ENCODE results near the gene SPDYE6. TPM values are rescaled to one million over a fixed set of nuclear protein-coding genes. Genes with fewer than 3 reads are reported as not detected.

Gene SPDYE6
- total and polyA plus RNA-seq, 2 experiments from 2014 or later: not detected

DNA sequence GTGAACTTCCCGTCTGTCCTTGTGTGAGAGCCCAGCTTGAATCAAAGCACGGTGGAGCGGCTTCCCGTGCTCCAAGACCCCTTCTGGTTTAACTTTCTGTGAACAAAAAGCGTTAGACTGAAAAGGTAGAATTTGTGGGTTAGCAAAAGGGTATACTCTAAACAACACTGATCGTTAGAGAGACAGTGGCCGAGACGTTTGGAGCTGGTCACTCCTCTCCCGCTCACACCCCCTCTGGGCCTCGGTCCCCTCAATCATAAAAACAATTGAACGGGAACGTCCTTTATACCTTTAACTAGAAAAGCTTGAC, 40.4 kb upstream of the SPDYE6 start:
- Mint-ChIP-seq H3K4me3 (peak overlapping the region; percentile 88), H3K36me3 (ENCODE audit: low read depth) (peaks cover 49% of the 10 kb centered on the region), H3K27me3 (ENCODE audit: insufficient read depth, low read depth, poor library complexity) (peaks cover 21% of the 10 kb centered on the region), H3K4me1 (peaks cover 12% of the 10 kb centered on the region), H3K9me3 (no peaks in the 10 kb centered on the region), H3K27ac (peak overlapping the region; percentile 97)
- Histone ChIP-seq H3K9me2 (ENCODE audit: insufficient read depth) (no peaks in the 10 kb centered on the region), H2AFZ (0 out of 2 replicates have a peak overlapping the region, but pooled peaks have one; percentile 64), H3F3A (replicated peaks; ENCODE audit: low read depth) (peaks cover 23% of the 10 kb centered on the region), H4K20me1 (replicated peaks; ENCODE audit: insufficient read depth) (no peaks in the 10 kb centered on the region; the same call in none of the 2 replicates), H3K4me3 (peak overlapping the region; percentile 98), H3K4me2 (peak overlapping the region; percentile 98), H3K27me3 (ENCODE audit: insufficient read depth) (no peaks in the 10 kb centered on the region), H3K79me2 (replicated peaks; ENCODE audit: insufficient read depth) (peaks cover 23% of the 10 kb centered on the region), H3K4me1 (ENCODE audit: insufficient read depth) (no peaks in the 10 kb centered on the region; the same call in none of the 2 replicates), H3K27ac (ENCODE audit: low read depth) (peak overlapping the region; percentile 99), H3K36me3 (ENCODE audit: insufficient read depth) (peaks cover 14% of the 10 kb centered on the region; the same call in 1 of the 2 replicates)
- ATAC-seq (no peak), DNase-seq (ENCODE audit: low spot score) (no peak)
- TF ChIP-seq, protein P1, sequence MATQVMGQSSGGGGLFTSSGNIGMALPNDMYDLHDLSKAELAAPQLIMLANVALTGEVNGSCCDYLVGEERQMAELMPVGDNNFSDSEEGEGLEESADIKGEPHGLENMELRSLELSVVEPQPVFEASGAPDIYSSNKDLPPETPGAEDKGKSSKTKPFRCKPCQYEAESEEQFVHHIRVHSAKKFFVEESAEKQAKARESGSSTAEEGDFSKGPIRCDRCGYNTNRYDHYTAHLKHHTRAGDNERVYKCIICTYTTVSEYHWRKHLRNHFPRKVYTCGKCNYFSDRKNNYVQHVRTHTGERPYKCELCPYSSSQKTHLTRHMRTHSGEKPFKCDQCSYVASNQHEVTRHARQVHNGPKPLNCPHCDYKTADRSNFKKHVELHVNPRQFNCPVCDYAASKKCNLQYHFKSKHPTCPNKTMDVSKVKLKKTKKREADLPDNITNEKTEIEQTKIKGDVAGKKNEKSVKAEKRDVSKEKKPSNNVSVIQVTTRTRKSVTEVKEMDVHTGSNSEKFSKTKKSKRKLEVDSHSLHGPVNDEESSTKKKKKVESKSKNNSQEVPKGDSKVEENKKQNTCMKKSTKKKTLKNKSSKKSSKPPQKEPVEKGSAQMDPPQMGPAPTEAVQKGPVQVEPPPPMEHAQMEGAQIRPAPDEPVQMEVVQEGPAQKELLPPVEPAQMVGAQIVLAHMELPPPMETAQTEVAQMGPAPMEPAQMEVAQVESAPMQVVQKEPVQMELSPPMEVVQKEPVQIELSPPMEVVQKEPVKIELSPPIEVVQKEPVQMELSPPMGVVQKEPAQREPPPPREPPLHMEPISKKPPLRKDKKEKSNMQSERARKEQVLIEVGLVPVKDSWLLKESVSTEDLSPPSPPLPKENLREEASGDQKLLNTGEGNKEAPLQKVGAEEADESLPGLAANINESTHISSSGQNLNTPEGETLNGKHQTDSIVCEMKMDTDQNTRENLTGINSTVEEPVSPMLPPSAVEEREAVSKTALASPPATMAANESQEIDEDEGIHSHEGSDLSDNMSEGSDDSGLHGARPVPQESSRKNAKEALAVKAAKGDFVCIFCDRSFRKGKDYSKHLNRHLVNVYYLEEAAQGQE (IDR thresholded peaks at IDR 0.05; ENCODE audit: unreplicated experiment): no peak
- TF ChIP-seq POLR2AphosphoS5 (IDR thresholded peaks at IDR 0.05; ENCODE audit: low read depth): no peak
- TF ChIP-seq, protein P2, sequence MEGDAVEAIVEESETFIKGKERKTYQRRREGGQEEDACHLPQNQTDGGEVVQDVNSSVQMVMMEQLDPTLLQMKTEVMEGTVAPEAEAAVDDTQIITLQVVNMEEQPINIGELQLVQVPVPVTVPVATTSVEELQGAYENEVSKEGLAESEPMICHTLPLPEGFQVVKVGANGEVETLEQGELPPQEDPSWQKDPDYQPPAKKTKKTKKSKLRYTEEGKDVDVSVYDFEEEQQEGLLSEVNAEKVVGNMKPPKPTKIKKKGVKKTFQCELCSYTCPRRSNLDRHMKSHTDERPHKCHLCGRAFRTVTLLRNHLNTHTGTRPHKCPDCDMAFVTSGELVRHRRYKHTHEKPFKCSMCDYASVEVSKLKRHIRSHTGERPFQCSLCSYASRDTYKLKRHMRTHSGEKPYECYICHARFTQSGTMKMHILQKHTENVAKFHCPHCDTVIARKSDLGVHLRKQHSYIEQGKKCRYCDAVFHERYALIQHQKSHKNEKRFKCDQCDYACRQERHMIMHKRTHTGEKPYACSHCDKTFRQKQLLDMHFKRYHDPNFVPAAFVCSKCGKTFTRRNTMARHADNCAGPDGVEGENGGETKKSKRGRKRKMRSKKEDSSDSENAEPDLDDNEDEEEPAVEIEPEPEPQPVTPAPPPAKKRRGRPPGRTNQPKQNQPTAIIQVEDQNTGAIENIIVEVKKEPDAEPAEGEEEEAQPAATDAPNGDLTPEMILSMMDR (conservative IDR thresholded peaks at IDR 0.05; ENCODE audit: low read depth in 2 of 2): no peak
- TF ChIP-seq, protein P3, sequence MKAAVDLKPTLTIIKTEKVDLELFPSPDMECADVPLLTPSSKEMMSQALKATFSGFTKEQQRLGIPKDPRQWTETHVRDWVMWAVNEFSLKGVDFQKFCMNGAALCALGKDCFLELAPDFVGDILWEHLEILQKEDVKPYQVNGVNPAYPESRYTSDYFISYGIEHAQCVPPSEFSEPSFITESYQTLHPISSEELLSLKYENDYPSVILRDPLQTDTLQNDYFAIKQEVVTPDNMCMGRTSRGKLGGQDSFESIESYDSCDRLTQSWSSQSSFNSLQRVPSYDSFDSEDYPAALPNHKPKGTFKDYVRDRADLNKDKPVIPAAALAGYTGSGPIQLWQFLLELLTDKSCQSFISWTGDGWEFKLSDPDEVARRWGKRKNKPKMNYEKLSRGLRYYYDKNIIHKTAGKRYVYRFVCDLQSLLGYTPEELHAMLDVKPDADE (IDR thresholded peaks at IDR 0.05): no peak
- TF ChIP-seq NANOG (IDR thresholded peaks at IDR 0.05; ENCODE audit: borderline replicate concordance): no peak
- no peak for TF ChIP-seq CREB1 (CRISPR knock-in tag; IDR thresholded peaks at IDR 0.05; ENCODE audit: low read depth)
- no peak for TF ChIP-seq ZNF331 (CRISPR knock-in tag; IDR thresholded peaks at IDR 0.05; ENCODE audit: low read depth)
- TF ChIP-seq, protein P4, sequence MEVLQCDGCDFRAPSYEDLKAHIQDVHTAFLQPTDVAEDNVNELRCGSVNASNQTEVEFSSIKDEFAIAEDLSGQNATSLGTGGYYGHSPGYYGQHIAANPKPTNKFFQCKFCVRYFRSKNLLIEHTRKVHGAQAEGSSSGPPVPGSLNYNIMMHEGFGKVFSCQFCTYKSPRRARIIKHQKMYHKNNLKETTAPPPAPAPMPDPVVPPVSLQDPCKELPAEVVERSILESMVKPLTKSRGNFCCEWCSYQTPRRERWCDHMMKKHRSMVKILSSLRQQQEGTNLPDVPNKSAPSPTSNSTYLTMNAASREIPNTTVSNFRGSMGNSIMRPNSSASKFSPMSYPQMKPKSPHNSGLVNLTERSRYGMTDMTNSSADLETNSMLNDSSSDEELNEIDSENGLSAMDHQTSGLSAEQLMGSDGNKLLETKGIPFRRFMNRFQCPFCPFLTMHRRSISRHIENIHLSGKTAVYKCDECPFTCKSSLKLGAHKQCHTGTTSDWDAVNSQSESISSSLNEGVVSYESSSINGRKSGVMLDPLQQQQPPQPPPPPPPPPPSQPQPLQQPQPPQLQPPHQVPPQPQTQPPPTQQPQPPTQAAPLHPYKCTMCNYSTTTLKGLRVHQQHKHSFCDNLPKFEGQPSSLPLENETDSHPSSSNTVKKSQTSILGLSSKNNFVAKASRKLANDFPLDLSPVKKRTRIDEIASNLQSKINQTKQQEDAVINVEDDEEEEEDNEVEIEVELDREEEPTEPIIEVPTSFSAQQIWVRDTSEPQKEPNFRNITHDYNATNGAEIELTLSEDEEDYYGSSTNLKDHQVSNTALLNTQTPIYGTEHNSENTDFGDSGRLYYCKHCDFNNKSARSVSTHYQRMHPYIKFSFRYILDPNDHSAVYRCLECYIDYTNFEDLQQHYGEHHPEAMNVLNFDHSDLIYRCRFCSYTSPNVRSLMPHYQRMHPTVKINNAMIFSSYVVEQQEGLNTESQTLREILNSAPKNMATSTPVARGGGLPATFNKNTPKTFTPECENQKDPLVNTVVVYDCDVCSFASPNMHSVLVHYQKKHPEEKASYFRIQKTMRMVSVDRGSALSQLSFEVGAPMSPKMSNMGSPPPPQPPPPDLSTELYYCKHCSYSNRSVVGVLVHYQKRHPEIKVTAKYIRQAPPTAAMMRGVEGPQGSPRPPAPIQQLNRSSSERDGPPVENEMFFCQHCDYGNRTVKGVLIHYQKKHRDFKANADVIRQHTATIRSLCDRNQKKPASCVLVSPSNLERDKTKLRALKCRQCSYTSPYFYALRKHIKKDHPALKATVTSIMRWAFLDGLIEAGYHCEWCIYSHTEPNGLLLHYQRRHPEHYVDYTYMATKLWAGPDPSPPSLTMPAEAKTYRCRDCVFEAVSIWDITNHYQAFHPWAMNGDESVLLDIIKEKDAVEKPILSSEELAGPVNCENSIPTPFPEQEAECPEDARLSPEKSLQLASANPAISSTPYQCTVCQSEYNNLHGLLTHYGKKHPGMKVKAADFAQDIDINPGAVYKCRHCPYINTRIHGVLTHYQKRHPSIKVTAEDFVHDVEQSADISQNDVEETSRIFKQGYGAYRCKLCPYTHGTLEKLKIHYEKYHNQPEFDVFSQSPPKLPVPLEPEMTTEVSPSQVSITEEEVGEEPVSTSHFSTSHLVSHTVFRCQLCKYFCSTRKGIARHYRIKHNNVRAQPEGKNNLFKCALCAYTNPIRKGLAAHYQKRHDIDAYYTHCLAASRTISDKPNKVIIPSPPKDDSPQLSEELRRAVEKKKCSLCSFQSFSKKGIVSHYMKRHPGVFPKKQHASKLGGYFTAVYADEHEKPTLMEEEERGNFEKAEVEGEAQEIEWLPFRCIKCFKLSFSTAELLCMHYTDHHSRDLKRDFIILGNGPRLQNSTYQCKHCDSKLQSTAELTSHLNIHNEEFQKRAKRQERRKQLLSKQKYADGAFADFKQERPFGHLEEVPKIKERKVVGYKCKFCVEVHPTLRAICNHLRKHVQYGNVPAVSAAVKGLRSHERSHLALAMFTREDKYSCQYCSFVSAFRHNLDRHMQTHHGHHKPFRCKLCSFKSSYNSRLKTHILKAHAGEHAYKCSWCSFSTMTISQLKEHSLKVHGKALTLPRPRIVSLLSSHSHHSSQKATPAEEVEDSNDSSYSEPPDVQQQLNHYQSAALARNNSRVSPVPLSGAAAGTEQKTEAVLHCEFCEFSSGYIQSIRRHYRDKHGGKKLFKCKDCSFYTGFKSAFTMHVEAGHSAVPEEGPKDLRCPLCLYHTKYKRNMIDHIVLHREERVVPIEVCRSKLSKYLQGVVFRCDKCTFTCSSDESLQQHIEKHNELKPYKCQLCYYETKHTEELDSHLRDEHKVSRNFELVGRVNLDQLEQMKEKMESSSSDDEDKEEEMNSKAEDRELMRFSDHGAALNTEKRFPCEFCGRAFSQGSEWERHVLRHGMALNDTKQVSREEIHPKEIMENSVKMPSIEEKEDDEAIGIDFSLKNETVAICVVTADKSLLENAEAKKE (CRISPR knock-in tag; IDR thresholded peaks at IDR 0.05): no peak
- no peak for TF ChIP-seq EZH2 (IDR thresholded peaks at IDR 0.05; ENCODE audit: low read depth, unreplicated experiment)
- TF ChIP-seq STAT1 (IDR thresholded peaks at IDR 0.05; ENCODE audit: unreplicated experiment): no peak
- no peak for TF ChIP-seq EZH2phosphoT487 (IDR thresholded peaks at IDR 0.05; ENCODE audit: unreplicated experiment)
- no peak for TF ChIP-seq ZNF114 (CRISPR knock-in tag; IDR thresholded peaks at IDR 0.05)
- no peak for TF ChIP-seq JUNB (IDR thresholded peaks at IDR 0.05; ENCODE audit: unreplicated experiment)

Measured in GM23338 (cell line).